CD4-positive, alpha-beta T cell (primary cell): ENCODE results near the gene PHETA1. TPM values are rescaled to one million over a fixed set of nuclear protein-coding genes. Genes with fewer than 3 reads are reported as not detected.
A peak's percentile ranks its signal among the peaks of the same experiment; 100 is the strongest.

Experiments used
- ATAC-seq: fragments of 200-7000 bp; cut with Tn5 transposase; one replicate; pipeline ENCODE4 v1.10.0; 2022; ENCODE audit warnings: mild to moderate bottlenecking; ENCODE audit not compliant: poor library complexity
- CTCF ChIA-PET: fragments of 350-600 bp; sonication (Branson Sonifier 250); formaldehyde crosslinking; loops from one replicate; lab custom pipeline; 2021; ENCODE audit warnings: antibody characterized with exemption, inconsistent platforms; lab: Charles Lee
- POLR2A ChIA-PET: fragments of 350-600 bp; sonication (Branson Sonifier 250); formaldehyde crosslinking; loops from one replicate; lab custom pipeline; 2021; ENCODE audit warnings: antibody characterized with exemption, inconsistent platforms; lab: Charles Lee
- DNase-seq, 14 experiments: peaks; one replicate each; pipeline ENCODE4 v3.0.0-alpha.2; 2013 to 2020; ENCODE audit warnings: mixed read lengths in 2 of 14
- H3K27ac ChIP-seq, 2 donors: one replicate each; pipeline versions ENCODE4 v1.5.1 to v1.7.0; 2013; ENCODE audit warnings: low read length in 2 of 2, low read depth in 1 of 2, mild to moderate bottlenecking in 1 of 2
- H3K27me3 ChIP-seq, 2 experiments: 1 replicate in 1 of 2; 2 replicates in 1 of 2; pipeline versions ENCODE4 v1.6.1 to v1.7.0; 2013; ENCODE audit warnings: low read length in 2 of 2, control low read depth in 1 of 2, mild to moderate bottlenecking in 1 of 2, moderate library complexity in 1 of 2; ENCODE audit not compliant: insufficient read depth in 2 of 2, control insufficient read depth in 1 of 2
- H3K36me3 ChIP-seq: one replicate; pipeline ENCODE4 v1.6.1; 2013; ENCODE audit warnings: low read length, control low read depth; ENCODE audit not compliant: insufficient read depth
- H3K4me1 ChIP-seq: one replicate; pipeline ENCODE4 v1.6.1; 2013; ENCODE audit warnings: low read length, control low read depth; ENCODE audit not compliant: insufficient read depth
- H3K4me3 ChIP-seq: one replicate; pipeline ENCODE4 v1.5.1; 2013; ENCODE audit warnings: mild to moderate bottlenecking, low read length, moderate library complexity
- H3K9me3 ChIP-seq, 2 experiments: 1 replicate in 1 of 2; 2 replicates in 1 of 2; pipeline versions ENCODE4 v1.6.1 to v1.7.0; 2013; ENCODE audit warnings: low read length in 2 of 2, mild to moderate bottlenecking in 2 of 2, control low read depth in 1 of 2, moderate library complexity in 1 of 2; ENCODE audit not compliant: control insufficient read depth in 1 of 2, insufficient read depth in 1 of 2
- H3K27ac Mint-ChIP-seq: one replicate; pipeline ENCODE4 v1.8.0; 2020; ENCODE audit warnings: mixed read lengths
- H3K27me3 Mint-ChIP-seq: one replicate; pipeline ENCODE4 v1.8.0; 2021; ENCODE audit warnings: mixed read lengths
- H3K36me3 Mint-ChIP-seq: one replicate; pipeline ENCODE4 v1.8.0; 2021; ENCODE audit warnings: low read depth, mixed read lengths
- H3K4me1 Mint-ChIP-seq: one replicate; pipeline ENCODE4 v1.8.0; 2021; ENCODE audit warnings: low read depth, mixed read lengths
- H3K4me3 Mint-ChIP-seq: one replicate; pipeline ENCODE4 v1.8.0; 2020; ENCODE audit warnings: mild to moderate bottlenecking, mixed read lengths
- H3K9me3 Mint-ChIP-seq: one replicate; pipeline ENCODE4 v1.8.0; 2020; ENCODE audit warnings: mixed read lengths
- CTCF ChIP-seq: fragments of 200-600 bp; IDR thresholded peaks from one replicate; pipeline ENCODE4 v1.8.0; 2022; ENCODE audit warnings: antibody characterized with exemption, mild to moderate bottlenecking
- intact Hi-C, 2 experiments: fragments of 100-400 bp; cut with DNase I in 1 of 2; cut with micrococcal nuclease in 1 of 2; formaldehyde crosslinking; loops; one replicate each; pipeline versions ENCODE4 v1.15.1 to v1.9.0; 2023 to 2025; cut with DNase I, micrococcal nuclease
- total RNA-seq, 174 experiments: library from RNA in 2 of 174; stranded (reverse) in 2 of 174; gene quantifications; one replicate each; pipeline ENCODE4 v1.2.3 and lab custom pipeline; 2021 to 2026

PHETA1 gene
- total RNA-seq, 2 experiments from 2014 or later: 1.3 to 1.7 TPM

- DNase-seq (no peak), ATAC-seq (no peak)
- H3K9me3 Mint-ChIP-seq: no peaks in the 10 kb centered on the region
- CTCF ChIA-PET: interaction anchor here (0.6 to 8.4 kb wide), 8 partner anchors 10 to 891 kb away, joined by 3 to 56 read pairs (median 3); no protein-coding TSS in a partner anchor
- no peaks in the 10 kb centered on the region for H3K27me3 ChIP-seq
- H3K27ac Mint-ChIP-seq: peak overlapping the region; percentile 82
- peaks cover 70% of the 10 kb centered on the region for H3K4me1 Mint-ChIP-seq
- POLR2A ChIA-PET: interaction anchor here (1.6 to 7.0 kb wide), 5 partner anchors 9 to 39 kb away, joined by 6 to 66 read pairs (median 9); no protein-coding TSS in a partner anchor
- H3K36me3 ChIP-seq: peaks cover 13% of the 10 kb centered on the region
- H3K4me1 ChIP-seq: peaks cover 78% of the 10 kb centered on the region
- intact Hi-C loops: loop anchor here in 1 of 2 experiments (10.0 kb wide), 1 partner anchor 602 kb away; the partner anchor contains the start of genes ERP29 and TMEM116
- H3K36me3 Mint-ChIP-seq: peaks cover 27% of the 10 kb centered on the region
- TF ChIP-seq CTCF: no peak
- peak overlapping the region; percentile 39 to 67 for H3K27ac ChIP-seq
- H3K27me3 Mint-ChIP-seq: no peaks in the 10 kb centered on the region
- H3K9me3 ChIP-seq: no peaks in the 10 kb centered on the region
- H3K4me3 ChIP-seq: no peak overlapping the region
- no peak overlapping the region for H3K4me3 Mint-ChIP-seq
Observed at GRCh38 chr12:111412830-111413441, 44.0 kb upstream of the PHETA1 start.

- H3K4me3 Mint-ChIP-seq: peak overlapping the region; percentile 83
- H3K36me3 Mint-ChIP-seq: peaks cover 27% of the 10 kb centered on the region
- Histone ChIP-seq H3K4me1 (peaks cover 82% of the 10 kb centered on the region), H3K4me3 (no peak overlapping the region), H3K36me3 (peaks cover 8% of the 10 kb centered on the region), H3K27me3 (no peaks in the 10 kb centered on the region), H3K27ac (peak overlapping the region; percentile 39 to 67), H3K9me3 (no peaks in the 10 kb centered on the region)
- peaks cover 77% of the 10 kb centered on the region for H3K4me1 Mint-ChIP-seq
- CTCF ChIA-PET: interaction anchor here (0.6 to 8.4 kb wide), 8 partner anchors 9 to 891 kb away, joined by 3 to 56 read pairs (median 4); no protein-coding TSS in a partner anchor
- POLR2A ChIA-PET: interaction anchor here (0.8 to 7.0 kb wide), 7 partner anchors 8 to 40 kb away, joined by 3 to 66 read pairs (median 7); no protein-coding TSS in a partner anchor
- no peaks in the 10 kb centered on the region for H3K9me3 Mint-ChIP-seq
- intact Hi-C loops: loop anchor here in 1 of 2 experiments (10.0 kb wide), 1 partner anchor 603 kb away; the partner anchor contains the start of genes ERP29 and TMEM116
- peak; percentile 51 for ATAC-seq
- H3K27ac Mint-ChIP-seq: peak overlapping the region; percentile 82
- no peak for TF ChIP-seq CTCF
- peak in 3 of 14 experiments; percentile 29 to 48 (median 38) for DNase-seq
- H3K27me3 Mint-ChIP-seq: no peaks in the 10 kb centered on the region
Observed at GRCh38 chr12:111412007-111412829, 43.3 kb upstream of the PHETA1 start.

- Histone ChIP-seq H3K36me3 (peaks cover 7% of the 10 kb centered on the region), H3K4me1 (peaks cover 90% of the 10 kb centered on the region), H3K27ac (peak overlapping the region; percentile 64 to 67), H3K4me3 (no peak overlapping the region), H3K27me3 (no peaks in the 10 kb centered on the region), H3K9me3 (no peaks in the 10 kb centered on the region)
- H3K36me3 Mint-ChIP-seq: peaks cover 26% of the 10 kb centered on the region
- ATAC-seq (no peak), DNase-seq (peak in 2 of 14 experiments; percentile 40 to 66)
- peak overlapping the region; percentile 82 for H3K27ac Mint-ChIP-seq
- peak overlapping the region; percentile 42 for H3K4me3 Mint-ChIP-seq
- peaks cover 78% of the 10 kb centered on the region for H3K4me1 Mint-ChIP-seq
- intact Hi-C loops: loop anchor here in 1 of 2 experiments (10.0 kb wide), 1 partner anchor 604 kb away; the partner anchor contains the start of genes ERP29 and TMEM116
- H3K9me3 Mint-ChIP-seq: no peaks in the 10 kb centered on the region
- ChIA-PET CTCF (interaction anchor here (0.7 to 8.4 kb wide), 5 partner anchors 8 to 40 kb away, joined by 3 to 56 read pairs (median 6); no protein-coding TSS in a partner anchor), POLR2A (interaction anchor here (1.7 to 7.0 kb wide), 4 partner anchors 14 to 33 kb away, joined by 5 to 66 read pairs (median 16); no protein-coding TSS in a partner anchor)
- H3K27me3 Mint-ChIP-seq: no peaks in the 10 kb centered on the region
- no peak for TF ChIP-seq CTCF
Observed at GRCh38 chr12:111411185-111411764, 42.4 kb upstream of the PHETA1 start.
